Choroid plexus epithelial cell (primary cell): Measurements from ENCODE around the gene PLXNB1.

Experiments used
- DNase-seq: peaks from one replicate; pipeline ENCODE4 v3.0.0-alpha.2; 2010; ENCODE audit warnings: low read depth
- H3K4me3 ChIP-seq: 2 replicates; pipeline ENCODE4 v1.5.1; 2011; ENCODE audit warnings: low read depth, mild to moderate bottlenecking, control low read depth, low read length, moderate library complexity
- TF ChIP-seq, protein P1 (sequence below): conservative IDR thresholded peaks from 2 replicates; pipeline ENCODE4 v1.5.1; 2011; ENCODE audit warnings: low read depth, mild to moderate bottlenecking, control low read depth, inconsistent platforms, low read length, moderate library complexity

PLXNB1 gene

DNA sequence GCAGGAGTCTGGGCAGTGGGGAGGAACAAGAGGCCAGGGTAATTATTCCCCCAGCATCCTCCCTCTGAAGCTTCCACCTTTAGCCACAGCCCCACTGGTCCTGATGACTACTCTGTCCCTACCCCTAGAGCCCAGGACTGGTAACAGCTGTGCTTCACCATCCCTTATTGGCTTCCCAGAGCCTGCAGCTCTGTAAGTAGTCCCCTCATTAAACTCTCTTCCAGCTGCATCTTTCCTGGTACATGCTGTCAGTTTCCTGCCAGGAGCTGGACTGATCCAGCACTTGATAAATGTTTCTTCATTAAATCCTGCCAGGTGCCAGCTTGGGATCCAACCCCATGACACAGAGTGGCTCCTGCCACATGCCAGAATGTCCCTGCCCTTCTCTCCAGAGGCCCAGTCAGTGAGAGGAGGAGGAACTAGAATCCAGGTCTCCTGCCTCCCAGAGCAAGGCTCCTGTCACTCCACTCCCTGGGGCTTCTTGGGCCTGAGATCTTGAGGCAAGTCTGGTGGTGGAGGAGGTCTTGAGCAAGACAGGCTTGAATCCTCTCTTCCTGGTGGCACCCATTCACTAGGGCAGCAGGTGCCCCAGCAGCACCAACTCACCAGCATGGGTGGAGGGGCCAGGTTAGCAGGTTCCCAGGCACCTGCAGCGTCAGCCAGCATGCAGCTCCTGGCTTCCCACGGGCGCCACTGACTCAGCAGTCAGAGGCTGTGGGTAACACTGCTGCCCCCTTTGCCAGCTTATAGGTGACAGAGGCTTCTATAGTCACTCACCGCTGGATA lies 30.3 kb downstream of the PLXNB1 start:
- TF ChIP-seq, protein P1, sequence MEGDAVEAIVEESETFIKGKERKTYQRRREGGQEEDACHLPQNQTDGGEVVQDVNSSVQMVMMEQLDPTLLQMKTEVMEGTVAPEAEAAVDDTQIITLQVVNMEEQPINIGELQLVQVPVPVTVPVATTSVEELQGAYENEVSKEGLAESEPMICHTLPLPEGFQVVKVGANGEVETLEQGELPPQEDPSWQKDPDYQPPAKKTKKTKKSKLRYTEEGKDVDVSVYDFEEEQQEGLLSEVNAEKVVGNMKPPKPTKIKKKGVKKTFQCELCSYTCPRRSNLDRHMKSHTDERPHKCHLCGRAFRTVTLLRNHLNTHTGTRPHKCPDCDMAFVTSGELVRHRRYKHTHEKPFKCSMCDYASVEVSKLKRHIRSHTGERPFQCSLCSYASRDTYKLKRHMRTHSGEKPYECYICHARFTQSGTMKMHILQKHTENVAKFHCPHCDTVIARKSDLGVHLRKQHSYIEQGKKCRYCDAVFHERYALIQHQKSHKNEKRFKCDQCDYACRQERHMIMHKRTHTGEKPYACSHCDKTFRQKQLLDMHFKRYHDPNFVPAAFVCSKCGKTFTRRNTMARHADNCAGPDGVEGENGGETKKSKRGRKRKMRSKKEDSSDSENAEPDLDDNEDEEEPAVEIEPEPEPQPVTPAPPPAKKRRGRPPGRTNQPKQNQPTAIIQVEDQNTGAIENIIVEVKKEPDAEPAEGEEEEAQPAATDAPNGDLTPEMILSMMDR = no peak
- DNase-seq = no peak
- H3K4me3 ChIP-seq = no peak overlapping the region

DNA sequence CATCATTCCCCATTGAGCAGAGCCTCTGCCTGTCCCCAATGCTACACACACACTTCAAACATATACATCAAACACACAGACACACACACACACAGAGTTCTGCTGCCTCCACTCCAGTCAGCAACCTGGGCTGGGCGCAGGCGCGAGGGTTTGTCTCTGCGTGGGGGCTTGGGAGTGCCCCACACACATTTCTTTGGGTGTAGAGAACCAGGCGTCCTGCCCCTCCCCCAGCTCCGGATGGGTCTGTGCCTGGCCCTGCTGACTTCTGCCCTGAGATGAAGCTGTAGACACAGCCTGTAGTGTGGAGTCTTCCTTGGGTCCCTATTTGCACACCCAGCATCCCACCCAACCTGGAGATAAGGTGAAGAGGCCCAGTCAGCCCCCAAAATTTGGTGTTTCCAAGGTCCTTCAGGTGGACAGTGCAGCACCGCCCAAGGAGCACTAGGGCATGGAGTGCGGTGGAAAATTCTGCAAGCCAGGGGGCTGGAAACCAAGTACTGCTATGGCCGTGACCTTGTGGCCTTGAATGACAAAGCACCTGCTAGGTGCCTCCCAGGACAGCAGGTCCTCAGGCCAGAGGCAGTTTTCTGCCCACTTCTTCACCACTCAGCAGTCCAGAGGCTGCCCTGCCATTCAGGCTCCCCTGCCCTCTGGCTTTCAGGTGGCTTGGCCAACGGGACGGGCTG lies 31.0 kb downstream of the PLXNB1 start:
- TF ChIP-seq, protein P1 = no peak
- DNase-seq = no peak
- no peak overlapping the region for H3K4me3 ChIP-seq

DNA sequence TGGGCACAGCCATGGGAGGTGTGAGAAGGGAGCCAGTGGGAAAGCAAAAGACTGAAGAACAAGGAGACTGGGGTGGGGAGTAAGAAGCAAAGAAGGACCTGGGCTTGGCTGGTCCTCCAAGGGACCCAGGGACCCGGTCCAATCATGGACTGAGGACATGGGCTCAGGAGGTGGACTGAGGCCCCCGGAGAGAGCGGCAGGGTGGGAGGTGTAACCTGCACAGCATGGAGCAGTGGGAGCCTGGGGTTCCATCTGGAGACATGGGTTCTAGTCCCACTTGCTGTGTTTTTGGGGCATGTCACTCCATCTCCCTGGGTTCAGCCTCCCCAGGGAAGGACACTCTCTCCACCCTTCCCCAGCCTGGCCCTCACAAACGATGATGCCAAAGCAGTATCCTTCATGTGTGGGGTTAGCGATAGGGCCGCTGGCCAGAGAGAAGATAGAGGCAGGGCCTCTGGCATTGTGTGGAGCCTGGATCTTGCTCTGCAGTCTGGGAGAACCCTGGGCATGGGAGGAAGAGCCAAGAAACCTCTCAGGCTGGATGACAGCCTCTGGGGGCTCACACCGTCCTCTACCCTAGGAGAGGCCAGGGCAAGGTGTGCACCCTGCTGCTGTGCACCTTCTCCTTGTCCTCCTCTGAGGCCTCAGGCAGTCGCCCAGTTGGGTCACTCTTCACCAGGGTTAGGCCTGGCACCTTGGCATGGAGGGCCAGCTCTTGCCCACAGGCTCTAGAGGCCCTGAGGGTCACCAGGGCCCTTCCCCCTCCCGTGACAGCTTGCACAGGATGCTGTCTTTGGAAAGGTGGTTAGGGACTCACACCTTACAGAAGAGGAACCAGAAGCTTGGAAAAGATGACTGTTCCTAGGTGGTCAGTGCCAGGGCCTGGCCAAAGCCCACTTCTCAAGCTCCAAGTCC lies 31.9 kb downstream of the PLXNB1 start:
- no peak for DNase-seq
- TF ChIP-seq, protein P1 = no peak
- H3K4me3 ChIP-seq = no peak overlapping the region

DNA sequence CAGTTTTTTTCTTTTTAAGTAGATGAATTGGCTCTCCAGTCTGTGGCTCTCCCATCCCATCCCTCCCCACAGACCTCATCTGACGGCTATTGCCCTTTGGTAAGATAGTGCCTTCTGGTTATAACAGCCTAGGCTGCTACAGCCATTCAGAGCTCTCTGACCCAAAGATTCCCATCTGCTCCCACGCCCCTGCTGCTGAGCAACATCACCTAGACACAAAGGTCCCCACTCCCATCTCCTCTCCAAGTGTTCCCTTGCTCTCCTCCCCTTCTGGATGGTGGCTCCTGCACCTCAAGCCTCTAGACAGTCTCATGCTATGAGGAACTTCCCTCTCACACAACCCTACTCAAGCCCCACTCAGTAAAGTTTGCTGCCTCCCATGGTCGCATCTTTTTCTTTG lies 34.2 kb downstream of the PLXNB1 start:
- no peak overlapping the region for H3K4me3 ChIP-seq
- TF ChIP-seq, protein P1 = no peak
- DNase-seq = no peak

DNA sequence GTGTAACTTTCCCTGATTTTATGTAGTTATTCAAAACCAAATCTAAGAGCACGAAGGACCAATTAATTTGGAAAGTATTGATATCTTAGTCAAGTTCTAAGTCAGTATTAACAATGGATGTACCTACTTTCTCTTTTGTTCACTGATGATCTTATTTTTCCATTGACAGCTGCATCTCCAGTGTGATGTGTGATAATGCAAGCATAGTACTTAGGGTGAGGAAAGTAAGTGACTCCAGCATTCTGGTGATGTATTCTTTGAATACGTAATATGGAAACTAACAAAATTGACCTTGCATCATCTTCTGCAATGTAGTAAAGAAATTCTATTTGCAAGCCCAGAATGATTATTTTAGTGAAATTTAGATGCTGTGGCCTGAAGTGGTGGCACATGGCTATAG lies 35.5 kb downstream of the PLXNB1 start:
- TF ChIP-seq, protein P1 = no peak
- no peak overlapping the region for H3K4me3 ChIP-seq
- no peak for DNase-seq

DNA sequence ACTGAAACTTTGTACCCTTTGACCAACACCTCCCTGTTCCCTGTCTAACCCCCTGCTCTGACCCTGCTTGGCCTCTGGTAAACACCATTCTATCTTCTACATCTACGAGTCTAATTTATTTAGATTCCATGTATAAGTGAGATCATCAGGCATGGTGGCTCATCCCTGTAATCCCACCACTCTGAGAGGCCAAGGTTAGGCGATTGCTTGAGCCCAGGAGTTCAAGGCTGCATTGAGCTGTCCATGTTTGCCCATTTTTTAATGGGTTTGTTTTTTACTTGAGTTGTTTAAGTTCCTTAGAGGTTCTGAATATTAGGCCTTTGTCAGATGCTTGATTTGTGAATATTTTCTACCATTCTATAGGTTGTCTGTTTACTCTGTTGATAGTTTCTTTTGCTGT lies 40.9 kb downstream of the PLXNB1 start:
- no peak for DNase-seq
- no peak overlapping the region for H3K4me3 ChIP-seq
- TF ChIP-seq, protein P1 = no peak
